HG03460 (cell line): ENCODE data around the gene NTRK2.

Experiments used
- ATAC-seq: cut with Tn5 transposase; IDR thresholded peaks from one replicate; pipeline ENCODE4 v1.9.1; 2021; ENCODE audit not compliant: unreplicated experiment

Gene NTRK2

DNA sequence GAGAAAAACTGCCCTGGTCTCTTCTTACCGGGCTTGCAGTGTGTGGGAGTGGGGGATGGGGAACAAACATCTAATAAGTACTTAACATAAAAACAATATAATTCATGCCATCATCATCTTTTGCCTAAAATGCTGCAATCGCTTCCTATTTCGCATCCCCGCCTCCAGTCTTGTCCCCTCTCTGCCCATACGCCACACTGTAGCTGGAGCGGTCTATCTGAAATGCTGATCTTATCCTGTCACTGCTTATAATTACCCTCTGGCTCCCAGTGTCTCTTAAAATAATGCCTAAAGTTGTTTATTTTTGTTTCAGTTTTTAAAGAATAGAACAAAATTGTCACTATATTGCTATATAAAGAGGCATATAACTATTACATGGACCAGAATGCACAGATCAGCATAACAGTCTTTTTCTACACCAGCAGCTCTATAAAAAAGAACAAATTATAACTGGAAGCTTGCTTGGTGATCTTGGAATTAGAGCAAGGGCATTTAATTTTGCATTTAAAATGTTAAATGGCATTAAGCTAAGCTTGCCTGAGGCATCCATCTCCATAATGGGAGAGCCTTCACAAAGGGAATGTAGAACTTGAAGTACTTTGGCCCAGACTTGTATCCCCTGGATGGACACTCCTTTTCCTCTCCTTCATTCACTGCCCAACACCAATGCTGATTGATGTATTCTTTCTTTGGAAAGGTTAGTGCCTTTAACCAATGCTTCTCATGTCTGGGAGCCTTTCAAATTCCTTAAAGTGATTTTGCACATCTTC is 12.2 kb downstream of the NTRK2 start:
- ATAC-seq: no peak

DNA sequence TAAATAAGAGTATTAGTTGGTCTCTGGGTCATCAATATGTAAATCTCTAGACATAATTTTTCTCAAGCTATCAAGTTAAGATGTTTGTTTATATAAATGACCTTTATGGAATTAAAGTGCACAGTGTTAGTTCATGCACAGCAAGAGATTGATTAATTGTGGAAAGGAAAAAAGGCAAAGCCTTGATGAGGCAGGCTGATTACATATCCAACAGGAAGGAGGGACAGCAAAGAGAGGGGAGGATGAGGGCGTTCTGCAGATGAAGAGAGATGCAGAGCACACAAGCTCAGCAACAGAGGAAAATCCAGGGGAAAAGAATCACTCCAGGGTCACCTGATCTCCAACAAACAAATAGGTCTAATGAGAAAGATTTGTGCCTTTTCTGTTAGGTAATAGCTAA is 16.5 kb downstream of the NTRK2 start:
- no peak for ATAC-seq

DNA sequence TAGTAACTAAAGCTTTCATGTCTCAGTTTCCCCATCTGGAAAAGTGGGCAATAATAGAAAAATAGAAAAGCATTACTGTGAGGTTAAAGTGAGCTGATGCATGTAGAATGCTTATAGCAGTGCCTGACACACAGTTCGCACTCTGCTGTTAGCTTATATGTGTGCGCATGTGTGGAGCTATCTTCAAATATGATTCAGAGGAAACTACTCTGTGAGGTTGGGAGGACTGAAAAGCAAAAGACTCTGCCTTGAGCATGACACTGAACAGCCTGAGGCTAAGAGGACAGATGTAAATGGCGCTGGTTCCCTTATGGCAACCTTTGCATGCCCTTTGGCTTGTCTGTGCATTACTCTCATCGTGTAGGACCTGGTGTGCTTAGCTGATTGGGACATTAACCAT is 19.4 kb downstream of the NTRK2 start:
- no peak for ATAC-seq

DNA sequence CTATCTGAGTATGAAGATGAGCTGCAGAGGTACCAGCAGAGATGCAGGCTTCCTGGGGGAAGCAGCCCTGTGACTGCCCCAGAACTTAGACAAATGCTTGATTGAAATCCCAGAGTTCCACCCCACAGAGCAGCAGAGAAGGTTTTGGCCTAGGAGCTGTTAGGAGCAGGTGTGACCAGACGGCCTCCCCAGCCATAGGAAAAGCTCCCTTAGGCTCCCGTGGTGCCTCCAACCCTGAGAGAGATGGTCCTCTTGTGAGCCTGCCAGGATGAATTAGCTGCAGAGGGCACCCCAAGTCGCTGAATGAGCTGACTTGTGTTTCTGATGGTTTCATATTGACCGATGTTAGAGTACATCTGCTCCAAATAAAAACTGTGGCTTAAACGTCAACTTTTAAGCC is 22.1 kb downstream of the NTRK2 start:
- ATAC-seq: no peak

DNA sequence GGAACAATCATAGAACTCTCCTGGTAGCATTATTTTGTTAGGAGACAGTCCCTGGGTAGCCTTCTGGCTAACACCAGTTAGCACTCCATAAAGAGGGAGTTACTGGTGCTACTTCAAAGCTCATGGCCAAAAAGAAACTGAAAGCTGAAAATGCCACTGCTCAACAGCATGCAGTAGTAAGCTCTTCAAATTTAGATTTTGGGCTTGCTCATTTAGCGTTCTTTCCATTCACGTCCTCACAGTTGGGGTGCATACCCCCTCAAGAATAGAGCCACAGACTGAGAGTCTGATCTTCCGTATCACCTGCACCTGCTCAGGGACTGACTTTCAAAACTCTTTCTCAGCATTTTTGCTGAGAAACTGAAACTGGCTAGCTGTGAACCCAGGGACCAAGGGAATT is 24.7 kb downstream of the NTRK2 start:
- ATAC-seq: peak; percentile 78

- ATAC-seq: no peak
Measured at GRCh38 chr9:84697042-84697441, 27.5 kb downstream of the NTRK2 start.

- no peak for ATAC-seq
Measured at GRCh38 chr9:84697509-84698114, 28.1 kb downstream of the NTRK2 start.

DNA sequence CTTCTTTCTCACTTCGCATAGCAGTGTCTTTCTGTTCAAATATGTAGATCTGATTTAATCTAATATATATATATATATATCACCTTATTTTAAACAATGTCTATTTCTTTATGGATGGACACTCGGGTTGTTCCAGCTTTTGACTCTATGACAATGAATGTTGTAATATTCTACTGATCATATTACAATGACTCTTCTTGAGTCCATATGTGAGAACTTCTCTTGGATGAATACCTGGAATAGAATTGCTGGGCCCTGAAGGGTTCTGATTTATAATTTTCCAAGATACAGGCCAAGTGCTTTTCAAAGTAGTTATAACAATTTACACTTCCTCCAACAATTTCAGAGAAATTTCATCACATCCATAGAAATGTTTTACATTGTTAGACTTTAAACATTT is 28.8 kb downstream of the NTRK2 start:
- ATAC-seq: no peak

- no peak for ATAC-seq
Measured at GRCh38 chr9:84699984-84700383, 30.5 kb downstream of the NTRK2 start.

DNA sequence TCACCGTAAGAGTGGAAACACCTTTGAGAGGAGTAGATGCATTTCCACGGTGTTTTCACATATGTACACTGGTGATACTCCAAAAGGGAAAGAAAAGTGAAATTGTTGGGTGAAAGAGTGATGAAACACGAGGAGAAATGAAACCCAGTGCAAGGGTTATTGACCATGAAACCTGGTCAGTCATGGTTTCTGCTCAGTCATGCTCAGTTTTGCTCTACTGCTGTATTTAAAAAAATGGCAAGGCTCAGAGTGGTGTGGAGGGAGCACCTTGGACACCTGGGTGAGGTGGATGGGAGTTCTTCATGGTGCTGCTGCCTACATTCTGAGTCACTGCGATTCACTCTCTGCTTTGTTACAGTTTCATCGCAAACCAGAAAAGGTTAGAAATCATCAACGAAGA is 32.3 kb downstream of the NTRK2 start:
- peak; percentile 88 for ATAC-seq

- no peak for ATAC-seq
Measured at GRCh38 chr9:84702471-84702870, 32.9 kb downstream of the NTRK2 start.

DNA sequence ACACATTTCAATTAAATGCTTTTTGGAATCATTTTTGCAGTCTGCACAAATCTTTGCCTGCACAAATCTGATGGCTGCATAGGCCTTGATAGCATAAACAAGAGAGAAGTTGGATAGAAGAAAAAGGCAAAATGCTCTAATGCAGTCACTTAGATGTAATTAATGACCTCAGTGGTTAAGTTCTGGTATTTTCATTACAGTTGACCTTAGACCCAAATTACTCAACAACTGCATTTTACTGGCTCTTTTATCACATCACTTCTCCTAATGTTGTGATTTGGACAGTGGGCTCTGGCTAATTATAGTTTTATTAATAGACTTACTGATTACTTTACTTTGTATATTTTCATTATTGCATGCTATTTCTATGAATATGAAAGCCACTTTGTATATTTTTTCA is 34.3 kb downstream of the NTRK2 start:
- no peak for ATAC-seq

DNA sequence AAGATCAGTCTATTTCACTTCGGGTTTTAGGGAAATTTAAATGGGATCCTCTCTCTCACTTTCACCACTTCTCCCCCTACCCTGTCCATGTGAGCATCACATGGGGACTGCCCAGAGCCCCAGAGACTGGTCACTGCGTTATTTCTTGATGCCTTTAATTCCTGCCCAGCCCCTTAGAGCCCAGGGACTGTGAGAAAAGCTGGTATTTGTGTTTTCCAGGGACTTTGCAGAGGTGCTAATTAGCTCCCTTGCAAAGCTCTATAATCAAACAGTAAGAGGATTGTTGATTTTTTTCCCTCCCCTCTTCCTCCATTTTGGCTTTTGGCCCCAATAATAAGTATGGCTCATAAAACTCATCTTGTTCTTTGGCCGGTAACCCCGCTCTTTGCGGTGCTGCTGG is 35.6 kb downstream of the NTRK2 start:
- ATAC-seq: no peak

- ATAC-seq: no peak
Measured at GRCh38 chr9:84708400-84708799, 38.9 kb downstream of the NTRK2 start.

GRCh38 chr9:84709056-84709455 is 39.5 kb downstream of the NTRK2 start:
- no peak for ATAC-seq

- ATAC-seq: no peak
Measured at GRCh38 chr9:84710701-84711397, 41.3 kb downstream of the NTRK2 start.

DNA sequence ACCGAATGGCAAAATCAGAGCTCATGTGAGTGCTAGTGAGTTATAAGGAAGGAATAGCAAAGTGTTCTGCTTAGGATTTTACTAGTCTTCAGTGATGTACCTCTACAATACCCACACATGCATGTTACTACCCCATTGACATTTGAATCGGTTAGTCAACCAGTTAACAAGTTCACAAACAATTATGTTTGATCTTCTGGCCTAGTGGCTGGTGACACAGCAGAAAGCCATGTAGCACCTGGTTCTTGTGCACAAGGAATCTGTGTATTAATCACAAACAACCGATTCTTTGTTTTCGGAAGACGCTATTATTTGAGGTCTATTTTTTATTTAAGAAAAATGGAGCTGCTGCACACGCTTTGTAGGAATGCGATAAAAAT is 41.9 kb downstream of the NTRK2 start:
- no peak for ATAC-seq

DNA sequence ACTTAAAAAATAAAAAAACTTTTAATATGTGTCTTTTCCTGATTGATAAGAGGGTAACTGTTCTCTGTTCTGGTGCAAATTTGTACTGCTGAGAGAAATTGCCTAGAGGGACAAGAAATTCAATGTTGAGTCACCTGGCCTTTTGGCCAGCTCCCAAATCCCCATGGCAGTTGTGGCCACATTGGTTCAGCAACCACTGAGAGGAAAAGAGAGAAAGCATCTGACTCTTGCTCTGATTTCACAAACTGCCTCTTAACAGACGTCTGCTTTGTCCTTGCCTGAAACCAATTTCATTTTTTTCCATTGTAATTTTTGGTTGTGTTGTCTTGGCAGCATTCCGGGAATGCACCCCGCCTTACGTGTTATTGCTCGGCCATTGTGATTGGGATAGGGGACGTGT is 42.4 kb downstream of the NTRK2 start:
- no peak for ATAC-seq

- ATAC-seq: no peak
Measured at GRCh38 chr9:84716217-84716616, 46.7 kb downstream of the NTRK2 start.

DNA sequence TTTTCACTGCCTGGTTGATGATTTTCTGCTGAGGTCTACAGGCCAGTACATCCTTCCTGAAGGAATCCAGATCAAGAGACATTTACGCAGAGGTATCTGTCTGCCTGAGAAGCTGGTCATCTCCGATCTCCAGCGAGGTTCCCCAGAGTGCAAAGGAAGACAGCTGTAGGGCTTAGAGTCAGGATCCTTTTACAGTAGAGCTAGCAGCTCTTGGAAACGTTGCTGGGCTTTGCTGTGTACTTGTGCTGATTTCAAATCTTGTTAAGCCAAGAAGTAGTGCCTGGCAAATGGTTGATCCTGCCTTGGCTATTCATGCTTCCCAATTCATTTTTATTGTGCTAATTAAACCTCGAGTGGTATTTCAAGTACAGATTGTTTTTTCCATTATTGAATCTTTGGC is 48.9 kb downstream of the NTRK2 start:
- ATAC-seq: no peak

DNA sequence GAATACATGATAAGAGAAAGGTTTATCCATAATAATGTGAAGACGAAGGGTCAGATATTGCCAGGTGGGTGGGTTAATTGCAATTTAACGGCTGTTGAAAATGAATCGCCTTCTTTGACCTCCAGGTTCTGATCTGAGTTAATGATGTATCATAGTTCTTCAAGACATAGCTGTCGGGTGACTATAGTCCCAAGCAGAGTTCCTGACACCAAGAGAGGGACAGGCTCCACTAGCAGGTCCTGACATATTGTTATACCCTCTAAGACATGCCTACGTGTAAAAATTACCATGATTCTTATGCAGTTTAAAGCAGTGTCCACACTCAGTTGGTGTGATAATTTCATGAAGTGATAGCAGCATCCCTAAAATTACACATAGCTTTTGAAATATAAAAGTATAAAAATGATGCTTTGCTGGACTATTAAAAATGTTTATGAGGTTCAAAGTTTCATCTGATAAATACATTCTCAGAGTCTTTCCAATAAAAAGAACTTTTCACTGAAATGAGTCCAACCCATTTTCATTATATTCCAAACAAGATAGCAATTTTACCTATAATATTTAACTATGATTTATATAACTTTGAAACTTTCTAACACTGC is 53.0 kb downstream of the NTRK2 start:
- no peak for ATAC-seq

DNA sequence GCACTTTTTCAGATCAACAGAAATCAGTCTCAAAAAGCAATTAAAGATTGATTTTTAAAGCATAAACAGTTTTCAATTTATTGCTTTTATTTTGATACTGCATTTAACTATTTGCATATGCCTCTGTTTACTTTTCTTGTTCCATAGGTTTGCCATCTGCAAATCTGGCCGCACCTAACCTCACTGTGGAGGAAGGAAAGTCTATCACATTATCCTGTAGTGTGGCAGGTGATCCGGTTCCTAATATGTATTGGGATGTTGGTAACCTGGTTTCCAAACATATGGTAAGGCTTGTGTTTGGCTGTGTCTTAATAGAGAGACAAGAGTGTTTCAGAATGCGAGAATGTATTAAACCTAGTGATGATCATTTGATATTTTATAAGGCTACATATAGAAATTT is 53.9 kb downstream of the NTRK2 start:
- no peak for ATAC-seq
